ENCODE measurements around the gene SIDT2. TPM values are rescaled to one million over a fixed set of nuclear protein-coding genes. Genes with fewer than 3 reads are reported as not detected.

Gene SIDT2
- total and polyA plus RNA-seq, 2 of the 13 experiments (the other 11 are each of a cell fraction or from before 2014, with no cell fraction given) = 11.5 to 28.0 TPM

DNA sequence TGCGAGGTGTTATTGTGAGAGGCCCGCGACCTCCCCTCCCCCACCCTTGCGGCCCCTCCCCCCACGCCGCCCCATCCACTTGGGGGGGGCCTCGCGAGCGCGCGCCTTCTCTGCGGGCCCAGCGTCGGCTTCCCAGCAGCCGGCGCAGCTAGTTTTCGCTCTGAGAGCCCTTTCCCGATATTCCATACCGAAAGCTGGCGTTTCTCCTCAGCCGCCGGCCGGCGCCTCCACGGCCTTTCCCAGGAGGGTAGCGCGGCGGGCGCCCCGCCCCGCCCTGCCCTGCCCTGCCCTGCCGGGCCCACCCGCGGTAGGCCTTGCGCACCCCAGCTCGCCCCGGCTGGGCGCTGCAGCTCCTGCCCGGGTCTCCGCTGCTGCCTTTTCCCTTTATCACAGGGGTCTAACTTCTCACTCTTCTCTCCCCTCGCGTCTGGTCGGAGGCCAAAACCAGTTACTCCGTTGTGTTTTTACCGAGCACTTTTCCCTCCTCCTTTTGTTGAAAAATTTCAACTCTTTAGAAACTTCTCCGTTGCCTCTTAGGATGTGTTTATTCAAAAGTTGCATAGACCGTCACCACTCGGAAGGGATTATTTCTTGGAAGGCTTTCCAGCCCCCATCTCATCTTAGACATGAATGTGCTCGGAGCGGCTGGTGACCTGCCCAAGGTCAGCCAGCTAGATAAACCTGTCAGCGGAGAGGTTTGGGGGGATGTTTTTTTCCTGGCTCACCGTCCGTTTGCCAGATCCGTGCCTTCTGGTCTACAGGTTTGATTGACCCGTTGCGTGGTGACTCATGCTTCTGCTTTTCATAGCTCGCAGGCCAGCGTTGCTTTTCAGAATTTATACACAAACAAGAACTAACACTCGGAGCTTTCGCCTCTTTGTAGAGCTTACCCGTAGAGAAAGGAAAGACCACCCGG is 33.8 kb upstream of the SIDT2 start (continued):
- TF ChIP-seq HOXA9 (CRISPR knock-in tag; IDR thresholded peaks at IDR 0.05; ENCODE audit: borderline replicate concordance) (no peak), KLF9 (CRISPR knock-in tag; IDR thresholded peaks at IDR 0.05; ENCODE audit: low read depth) (no peak), BHLHE40 (IDR thresholded peaks at IDR 0.05; ENCODE audit: low read length) (no peak), CCAR2 (optimal IDR thresholded peaks at IDR 0.05; ENCODE audit: low read depth, low read length) (no peak), ZNF670 (CRISPR knock-in tag; IDR thresholded peaks at IDR 0.05; ENCODE audit: borderline replicate concordance) (no peak), ZNF788 (CRISPR knock-in tag; IDR thresholded peaks at IDR 0.05; ENCODE audit: borderline replicate concordance) (no peak), RFXANK (CRISPR knock-in tag; IDR thresholded peaks at IDR 0.05) (no peak), ZSCAN21 (CRISPR knock-in tag; IDR thresholded peaks at IDR 0.05; ENCODE audit: borderline replicate concordance) (no peak), RORA (CRISPR knock-in tag; IDR thresholded peaks at IDR 0.05) (no peak), FOXA3 (CRISPR knock-in tag; IDR thresholded peaks at IDR 0.05) (no peak), MYC (CRISPR knock-in tag; IDR thresholded peaks at IDR 0.05; ENCODE audit: borderline replicate concordance) (no peak), ZNF33B (CRISPR knock-in tag; IDR thresholded peaks at IDR 0.05) (no peak)
- TF ChIP-seq, protein P1, sequence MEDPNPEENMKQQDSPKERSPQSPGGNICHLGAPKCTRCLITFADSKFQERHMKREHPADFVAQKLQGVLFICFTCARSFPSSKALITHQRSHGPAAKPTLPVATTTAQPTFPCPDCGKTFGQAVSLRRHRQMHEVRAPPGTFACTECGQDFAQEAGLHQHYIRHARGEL (CRISPR knock-in tag; IDR thresholded peaks at IDR 0.05) = no peak
- TF ChIP-seq, protein P2, sequence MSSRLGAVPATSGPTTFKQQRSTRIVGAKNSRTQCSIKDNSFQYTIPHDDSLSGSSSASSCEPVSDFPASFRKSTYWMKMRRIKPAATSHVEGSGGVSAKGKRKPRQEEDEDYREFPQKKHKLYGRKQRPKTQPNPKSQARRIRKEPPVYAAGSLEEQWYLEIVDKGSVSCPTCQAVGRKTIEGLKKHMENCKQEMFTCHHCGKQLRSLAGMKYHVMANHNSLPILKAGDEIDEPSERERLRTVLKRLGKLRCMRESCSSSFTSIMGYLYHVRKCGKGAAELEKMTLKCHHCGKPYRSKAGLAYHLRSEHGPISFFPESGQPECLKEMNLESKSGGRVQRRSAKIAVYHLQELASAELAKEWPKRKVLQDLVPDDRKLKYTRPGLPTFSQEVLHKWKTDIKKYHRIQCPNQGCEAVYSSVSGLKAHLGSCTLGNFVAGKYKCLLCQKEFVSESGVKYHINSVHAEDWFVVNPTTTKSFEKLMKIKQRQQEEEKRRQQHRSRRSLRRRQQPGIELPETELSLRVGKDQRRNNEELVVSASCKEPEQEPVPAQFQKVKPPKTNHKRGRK (CRISPR knock-in tag; IDR thresholded peaks at IDR 0.05) = no peak
- TF ChIP-seq, protein P3, sequence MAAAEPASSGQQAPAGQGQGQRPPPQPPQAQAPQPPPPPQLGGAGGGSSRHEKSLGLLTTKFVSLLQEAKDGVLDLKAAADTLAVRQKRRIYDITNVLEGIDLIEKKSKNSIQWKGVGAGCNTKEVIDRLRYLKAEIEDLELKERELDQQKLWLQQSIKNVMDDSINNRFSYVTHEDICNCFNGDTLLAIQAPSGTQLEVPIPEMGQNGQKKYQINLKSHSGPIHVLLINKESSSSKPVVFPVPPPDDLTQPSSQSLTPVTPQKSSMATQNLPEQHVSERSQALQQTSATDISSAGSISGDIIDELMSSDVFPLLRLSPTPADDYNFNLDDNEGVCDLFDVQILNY (CRISPR knock-in tag; conservative IDR thresholded peaks at IDR 0.05) = no peak
- TF ChIP-seq, protein P4, sequence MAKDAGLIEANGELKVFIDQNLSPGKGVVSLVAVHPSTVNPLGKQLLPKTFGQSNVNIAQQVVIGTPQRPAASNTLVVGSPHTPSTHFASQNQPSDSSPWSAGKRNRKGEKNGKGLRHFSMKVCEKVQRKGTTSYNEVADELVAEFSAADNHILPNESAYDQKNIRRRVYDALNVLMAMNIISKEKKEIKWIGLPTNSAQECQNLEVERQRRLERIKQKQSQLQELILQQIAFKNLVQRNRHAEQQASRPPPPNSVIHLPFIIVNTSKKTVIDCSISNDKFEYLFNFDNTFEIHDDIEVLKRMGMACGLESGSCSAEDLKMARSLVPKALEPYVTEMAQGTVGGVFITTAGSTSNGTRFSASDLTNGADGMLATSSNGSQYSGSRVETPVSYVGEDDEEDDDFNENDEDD (CRISPR knock-in tag; IDR thresholded peaks at IDR 0.05; ENCODE audit: borderline replicate concordance) = no peak
- TF ChIP-seq, protein P5, sequence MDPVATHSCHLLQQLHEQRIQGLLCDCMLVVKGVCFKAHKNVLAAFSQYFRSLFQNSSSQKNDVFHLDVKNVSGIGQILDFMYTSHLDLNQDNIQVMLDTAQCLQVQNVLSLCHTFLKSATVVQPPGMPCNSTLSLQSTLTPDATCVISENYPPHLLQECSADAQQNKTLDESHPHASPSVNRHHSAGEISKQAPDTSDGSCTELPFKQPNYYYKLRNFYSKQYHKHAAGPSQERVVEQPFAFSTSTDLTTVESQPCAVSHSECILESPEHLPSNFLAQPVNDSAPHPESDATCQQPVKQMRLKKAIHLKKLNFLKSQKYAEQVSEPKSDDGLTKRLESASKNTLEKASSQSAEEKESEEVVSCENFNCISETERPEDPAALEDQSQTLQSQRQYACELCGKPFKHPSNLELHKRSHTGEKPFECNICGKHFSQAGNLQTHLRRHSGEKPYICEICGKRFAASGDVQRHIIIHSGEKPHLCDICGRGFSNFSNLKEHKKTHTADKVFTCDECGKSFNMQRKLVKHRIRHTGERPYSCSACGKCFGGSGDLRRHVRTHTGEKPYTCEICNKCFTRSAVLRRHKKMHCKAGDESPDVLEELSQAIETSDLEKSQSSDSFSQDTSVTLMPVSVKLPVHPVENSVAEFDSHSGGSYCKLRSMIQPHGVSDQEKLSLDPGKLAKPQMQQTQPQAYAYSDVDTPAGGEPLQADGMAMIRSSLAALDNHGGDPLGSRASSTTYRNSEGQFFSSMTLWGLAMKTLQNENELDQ (CRISPR knock-in tag; IDR thresholded peaks at IDR 0.05; ENCODE audit: borderline replicate concordance) = no peak
- TF ChIP-seq, protein P6, sequence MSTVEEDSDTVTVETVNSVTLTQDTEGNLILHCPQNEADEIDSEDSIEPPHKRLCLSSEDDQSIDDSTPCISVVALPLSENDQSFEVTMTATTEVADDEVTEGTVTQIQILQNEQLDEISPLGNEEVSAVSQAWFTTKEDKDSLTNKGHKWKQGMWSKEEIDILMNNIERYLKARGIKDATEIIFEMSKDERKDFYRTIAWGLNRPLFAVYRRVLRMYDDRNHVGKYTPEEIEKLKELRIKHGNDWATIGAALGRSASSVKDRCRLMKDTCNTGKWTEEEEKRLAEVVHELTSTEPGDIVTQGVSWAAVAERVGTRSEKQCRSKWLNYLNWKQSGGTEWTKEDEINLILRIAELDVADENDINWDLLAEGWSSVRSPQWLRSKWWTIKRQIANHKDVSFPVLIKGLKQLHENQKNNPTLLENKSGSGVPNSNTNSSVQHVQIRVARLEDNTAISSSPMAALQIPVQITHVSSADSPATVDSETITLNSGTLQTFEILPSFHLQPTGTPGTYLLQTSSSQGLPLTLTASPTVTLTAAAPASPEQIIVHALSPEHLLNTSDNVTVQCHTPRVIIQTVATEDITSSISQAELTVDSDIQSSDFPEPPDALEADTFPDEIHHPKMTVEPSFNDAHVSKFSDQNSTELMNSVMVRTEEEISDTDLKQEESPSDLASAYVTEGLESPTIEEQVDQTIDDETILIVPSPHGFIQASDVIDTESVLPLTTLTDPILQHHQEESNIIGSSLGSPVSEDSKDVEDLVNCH (CRISPR knock-in tag; IDR thresholded peaks at IDR 0.05) = no peak
- TF ChIP-seq, protein P7, sequence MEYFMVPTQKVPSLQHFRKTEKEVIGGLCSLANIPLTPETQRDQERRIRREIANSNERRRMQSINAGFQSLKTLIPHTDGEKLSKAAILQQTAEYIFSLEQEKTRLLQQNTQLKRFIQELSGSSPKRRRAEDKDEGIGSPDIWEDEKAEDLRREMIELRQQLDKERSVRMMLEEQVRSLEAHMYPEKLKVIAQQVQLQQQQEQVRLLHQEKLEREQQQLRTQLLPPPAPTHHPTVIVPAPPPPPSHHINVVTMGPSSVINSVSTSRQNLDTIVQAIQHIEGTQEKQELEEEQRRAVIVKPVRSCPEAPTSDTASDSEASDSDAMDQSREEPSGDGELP (IDR thresholded peaks at IDR 0.05; ENCODE audit: borderline replicate concordance, low read depth) = 0 out of 2 replicates have a peak, but pooled peaks have one; percentile 17

Data from HepG2 (cell line).